H9 (cell line): ENCODE data around the gene NOS3. TPM values are rescaled to one million over a fixed set of nuclear protein-coding genes. Genes with fewer than 3 reads are reported as not detected.

ENCODE experiments used
- DNase-seq: peaks from one replicate; pipeline ENCODE4 v3.0.0-alpha.2; 2017
- H2AFZ ChIP-seq: one replicate; pipeline ENCODE4 v1.6.1; 2013; ENCODE audit warnings: mild to moderate bottlenecking, low read length, control low read depth, moderate library complexity
- H2AK5ac ChIP-seq: 2 replicates; pipeline ENCODE4 v1.6.1; 2013; ENCODE audit warnings: low read length, control low read depth, mixed read lengths; ENCODE audit not compliant: insufficient read length
- H2BK120ac ChIP-seq: one replicate; pipeline ENCODE4 v1.6.1; 2013; ENCODE audit warnings: low read depth, mild to moderate bottlenecking, low read length, control low read depth, inconsistent platforms; ENCODE audit not compliant: poor library complexity, severe bottlenecking
- H2BK12ac ChIP-seq: 2 replicates; pipeline ENCODE4 v1.6.1; 2013; ENCODE audit warnings: low read length, control low read depth, mixed read lengths, low read depth; ENCODE audit not compliant: insufficient read length
- H2BK15ac ChIP-seq: 2 replicates; pipeline ENCODE4 v1.6.1; 2013; ENCODE audit warnings: low read depth, low read length, control low read depth
- H2BK20ac ChIP-seq: one replicate; pipeline ENCODE4 v1.6.1; 2013; ENCODE audit warnings: low read depth, mild to moderate bottlenecking, low read length, control low read depth, inconsistent platforms; ENCODE audit not compliant: poor library complexity, severe bottlenecking
- H2BK5ac ChIP-seq: 2 replicates; pipeline ENCODE4 v1.6.1; 2013; ENCODE audit warnings: low read length, control low read depth, mixed read lengths; ENCODE audit not compliant: insufficient read length
- H3K14ac ChIP-seq: 2 replicates; pipeline ENCODE4 v1.6.1; 2013; ENCODE audit warnings: low read length, control low read depth; ENCODE audit not compliant: insufficient read depth
- H3K18ac ChIP-seq: 2 replicates; pipeline ENCODE4 v1.6.1; 2013; ENCODE audit warnings: low read depth, mild to moderate bottlenecking, mixed read lengths, low read length, control low read depth; ENCODE audit not compliant: insufficient read length
- H3K23ac ChIP-seq: 2 replicates; pipeline ENCODE4 v1.6.1; 2013; ENCODE audit warnings: low read length, control low read depth, mixed read lengths, low read depth; ENCODE audit not compliant: insufficient read length
- H3K23me2 ChIP-seq: 2 replicates; pipeline ENCODE4 v1.6.1; 2013; ENCODE audit warnings: low read depth, mild to moderate bottlenecking, mixed read lengths, low read length, control low read depth; ENCODE audit not compliant: insufficient read length, poor library complexity, severe bottlenecking
- H3K27ac ChIP-seq: 2 replicates; pipeline ENCODE4 v1.5.1; 2013; ENCODE audit warnings: low read length, control low read depth, mixed read lengths, low read depth; ENCODE audit not compliant: insufficient read length
- H3K27me3 ChIP-seq: 2 replicates; pipeline ENCODE4 v1.6.1; 2013; ENCODE audit warnings: low read length, control low read depth, inconsistent platforms; ENCODE audit not compliant: insufficient read depth
- H3K4ac ChIP-seq: 2 replicates; pipeline ENCODE4 v1.6.1; 2013; ENCODE audit warnings: low read depth, mild to moderate bottlenecking, control low read depth, inconsistent platforms, low read length, moderate library complexity
- H3K4me1 ChIP-seq: 2 replicates; pipeline ENCODE4 v1.6.1; 2013; ENCODE audit warnings: low read length, control low read depth, inconsistent platforms; ENCODE audit not compliant: insufficient read depth
- H3K4me2 ChIP-seq: 2 replicates; pipeline ENCODE4 v1.6.1; 2013; ENCODE audit warnings: low read length, control low read depth, mixed read lengths; ENCODE audit not compliant: insufficient read length, insufficient read depth
- H3K56ac ChIP-seq: 2 replicates; pipeline ENCODE4 v1.6.1; 2013; ENCODE audit warnings: low read depth, mild to moderate bottlenecking, mixed read lengths, low read length, control low read depth; ENCODE audit not compliant: insufficient read length
- H3K79me1 ChIP-seq: 2 replicates; pipeline ENCODE4 v1.6.1; 2013; ENCODE audit warnings: low read depth, mild to moderate bottlenecking, moderate library complexity, low read length, control low read depth, inconsistent platforms; ENCODE audit not compliant: insufficient read depth, poor library complexity, severe bottlenecking
- H3K79me2 ChIP-seq: 2 replicates; pipeline ENCODE4 v1.6.1; 2013; ENCODE audit warnings: low read length, control low read depth, inconsistent platforms; ENCODE audit not compliant: insufficient read depth
- H3K9ac ChIP-seq: 2 replicates; pipeline ENCODE4 v1.6.1; 2013; ENCODE audit warnings: low read length, control low read depth, mixed read lengths; ENCODE audit not compliant: insufficient read length; ENCODE audit errors: extremely low read depth
- H3K9me3 ChIP-seq: one replicate; pipeline ENCODE4 v1.6.1; 2013; ENCODE audit warnings: low read depth, low read length, inconsistent platforms; ENCODE audit not compliant: control insufficient read depth
- H3T11ph ChIP-seq: one replicate; pipeline ENCODE4 v1.6.1; 2013; ENCODE audit warnings: mild to moderate bottlenecking, low read length, control low read depth, inconsistent platforms
- H4K20me1 ChIP-seq: one replicate; pipeline ENCODE4 v1.6.1; 2013; ENCODE audit not compliant: control insufficient read depth, insufficient read length, insufficient read depth
- H4K5ac ChIP-seq: 2 replicates; pipeline ENCODE4 v1.6.1; 2013; ENCODE audit warnings: low read depth, mild to moderate bottlenecking, mixed read lengths, low read length, control low read depth; ENCODE audit not compliant: insufficient read length
- H4K8ac ChIP-seq: replicated peaks from 2 replicates; pipeline ENCODE4 v1.6.1; 2013; ENCODE audit warnings: low read length, control low read depth, mixed read lengths, low read depth; ENCODE audit not compliant: insufficient read length
- H4K91ac ChIP-seq: 2 replicates; pipeline ENCODE4 v1.6.1; 2013; ENCODE audit warnings: low read depth, mild to moderate bottlenecking, moderate library complexity, mixed read lengths, low read length, control low read depth; ENCODE audit not compliant: insufficient read length
- H3K27ac Mint-ChIP-seq, 3 experiments: 2 replicates in 2 of 3; 3 replicates in 1 of 3; pipeline ENCODE4 v1.8.0; 2020 to 2021; ENCODE audit warnings: mixed read lengths in 3 of 3, mild to moderate bottlenecking in 1 of 3, moderate library complexity in 1 of 3
- H3K27me3 Mint-ChIP-seq: 2 replicates; pipeline ENCODE4 v1.8.0; 2021; ENCODE audit warnings: low read depth, mild to moderate bottlenecking, moderate library complexity, mixed read lengths
- H3K36me3 Mint-ChIP-seq, 3 experiments: 2 replicates in 2 of 3; 3 replicates in 1 of 3; pipeline ENCODE4 v1.8.0; 2020 to 2021; ENCODE audit warnings: low read depth in 3 of 3, mixed read lengths in 3 of 3; ENCODE audit not compliant: insufficient read depth in 1 of 3
- H3K4me1 Mint-ChIP-seq, 2 experiments: 2 replicates each; pipeline ENCODE4 v1.8.0; 2020; ENCODE audit warnings: mixed read lengths in 2 of 2
- H3K4me3 Mint-ChIP-seq, 2 experiments: 2 replicates in 1 of 2; 3 replicates in 1 of 2; pipeline ENCODE4 v1.8.0; 2020 to 2021; ENCODE audit warnings: mild to moderate bottlenecking in 2 of 2, mixed read lengths in 2 of 2, moderate library complexity in 1 of 2
- H3K9me3 Mint-ChIP-seq, 2 experiments: 2 replicates in 1 of 2; 3 replicates in 1 of 2; pipeline ENCODE4 v1.8.0; 2020; ENCODE audit warnings: mild to moderate bottlenecking in 2 of 2, mixed read lengths in 2 of 2, moderate library complexity in 1 of 2
- CTCF ChIP-seq: fragments of 200-600 bp; sonication (generic); conservative IDR thresholded peaks from 3 replicates; pipeline ENCODE4 v1.8.0; 2021; ENCODE audit warnings: antibody characterized with exemption, mild to moderate bottlenecking
- WGBS: extraction: QIAGEN DNeasy Blood & Tissue Kit; methylation state at CpG from one replicate; pipeline ENCODE4 v1.1.7; 2013; ENCODE audit warnings: missing lambda C conversion rate, low lambda C conversion rate, mixed read lengths; ENCODE audit not compliant: insufficient read length; ENCODE audit errors: extremely low coverage; 5-methylcytosine and 5-hydroxymethylcytosine counted together
- total RNA-seq: library from RNA; stranded (reverse); gene quantifications from 2 replicates; pipeline ENCODE4 v1.2.1, GENCODE V29; 2021

The NOS3 gene
- total RNA-seq, 1 experiment from 2014 or later = 4.5 TPM

- H3K9ac ChIP-seq = no peak overlapping the region
- H3K27ac ChIP-seq = no peak overlapping the region
- no peak overlapping the region for H4K91ac ChIP-seq
- H3K4me1 ChIP-seq = no peaks in the 10 kb centered on the region
- peaks cover 0 to 2% (median 0%) of the 10 kb centered on the region in 3 experiments; a peak in 3 of 7 replicates for H3K36me3 Mint-ChIP-seq
- H4K5ac ChIP-seq = no peak overlapping the region
- no peak overlapping the region for H3K27ac Mint-ChIP-seq
- no peak overlapping the region for H2BK20ac ChIP-seq
- DNase-seq = no peak
- no peaks in the 10 kb centered on the region for H3K23me2 ChIP-seq
- H3K56ac ChIP-seq = no peak overlapping the region
- no peak overlapping the region for H2BK5ac ChIP-seq
- no peak overlapping the region for H2BK120ac ChIP-seq
- no peak overlapping the region for H3K23ac ChIP-seq
- H3K79me1 ChIP-seq = no peaks in the 10 kb centered on the region
- H3K4ac ChIP-seq = no peak overlapping the region
- no peak overlapping the region for H3K4me2 ChIP-seq
- peaks cover 23% of the 10 kb centered on the region for H3K27me3 Mint-ChIP-seq
- H3K4me1 Mint-ChIP-seq = peaks cover 29 to 49% of the 10 kb centered on the region in 2 experiments
- H3K14ac ChIP-seq = no peak overlapping the region
- H4K20me1 ChIP-seq = no peaks in the 10 kb centered on the region
- H3K27me3 ChIP-seq = no peaks in the 10 kb centered on the region
- no peaks in the 10 kb centered on the region for H3K9me3 Mint-ChIP-seq
- TF ChIP-seq CTCF = no peak
- H3K18ac ChIP-seq = no peak overlapping the region
- no peak overlapping the region for H2BK12ac ChIP-seq
- no peaks in the 10 kb centered on the region for H3K9me3 ChIP-seq
- H3T11ph ChIP-seq = no peak overlapping the region
- H4K8ac ChIP-seq = no peak overlapping the region
- WGBS = no CpG with 5 or more reads among the region's 15 CpGs
- no peak overlapping the region for H2AK5ac ChIP-seq
- H3K79me2 ChIP-seq = no peaks in the 10 kb centered on the region
- H2BK15ac ChIP-seq = no peak overlapping the region
- no peak overlapping the region; a peak in 1 of 5 replicates for H3K4me3 Mint-ChIP-seq
- H2AFZ ChIP-seq = no peak overlapping the region
Observed at GRCh38 chr7:150968056-150968733, 22.6 kb upstream of the NOS3 start.
